GM19324 (cell line): ENCODE measurements around the gene NPAS2.

Experiments
- ATAC-seq: cut with Tn5 transposase; IDR thresholded peaks from one replicate; pipeline ENCODE4 v1.9.1; 2021; ENCODE audit warnings: mild to moderate bottlenecking, moderate library complexity; ENCODE audit not compliant: unreplicated experiment, low FRiP score

NPAS2 gene

GRCh38 chr2:100793982-100794381 is 26.0 kb upstream of the NPAS2 start:
- no peak for ATAC-seq

- no peak for ATAC-seq
Observed at GRCh38 chr2:100796499-100797100, 23.3 kb upstream of the NPAS2 start.

- no peak for ATAC-seq
Observed at GRCh38 chr2:100799686-100800085, 20.3 kb upstream of the NPAS2 start.

GRCh38 chr2:100800915-100801314 is 19.0 kb upstream of the NPAS2 start:
- ATAC-seq: no peak

- ATAC-seq: no peak
Observed at GRCh38 chr2:100801402-100801801, 18.5 kb upstream of the NPAS2 start.

GRCh38 chr2:100802066-100802465 is 17.9 kb upstream of the NPAS2 start:
- ATAC-seq: no peak

- no peak for ATAC-seq
Observed at GRCh38 chr2:100803334-100803733, 16.6 kb upstream of the NPAS2 start.

GRCh38 chr2:100806550-100806949 is 13.4 kb upstream of the NPAS2 start:
- no peak for ATAC-seq

GRCh38 chr2:100807707-100808106 is 12.2 kb upstream of the NPAS2 start:
- ATAC-seq: no peak

- no peak for ATAC-seq
Observed at GRCh38 chr2:100808582-100808981, 11.4 kb upstream of the NPAS2 start.

GRCh38 chr2:100809506-100809905 is 10.4 kb upstream of the NPAS2 start:
- ATAC-seq: no peak

GRCh38 chr2:100810603-100811145 is 9.3 kb upstream of the NPAS2 start:
- ATAC-seq: no peak

- no peak for ATAC-seq
Observed at GRCh38 chr2:100812116-100812515, 7.8 kb upstream of the NPAS2 start.

GRCh38 chr2:100812573-100812972 is 7.4 kb upstream of the NPAS2 start:
- no peak for ATAC-seq

GRCh38 chr2:100813527-100813926 is 6.4 kb upstream of the NPAS2 start:
- ATAC-seq: no peak

GRCh38 chr2:100814043-100814442 is 5.9 kb upstream of the NPAS2 start:
- ATAC-seq: no peak

- no peak for ATAC-seq
Observed at GRCh38 chr2:100814453-100814852, 5.5 kb upstream of the NPAS2 start.

GRCh38 chr2:100817388-100817985 is 2.5 kb upstream of the NPAS2 start:
- ATAC-seq: no peak

- no peak for ATAC-seq
Observed at GRCh38 chr2:100818003-100818605, 1.8 kb upstream of the NPAS2 start.

- ATAC-seq: no peak
Observed at GRCh38 chr2:100818606-100819369, 1.2 kb upstream of the NPAS2 start.

- no peak for ATAC-seq
Observed at GRCh38 chr2:100820273-100820522, 259 bp downstream of the NPAS2 start.
